ENCODE measurements around the gene ATP5IF1. TPM values are rescaled to one million over a fixed set of nuclear protein-coding genes. Genes with fewer than 3 reads are reported as not detected.

The ATP5IF1 gene
- polyA plus RNA-seq, 1 donor from 2014 or later, result 448 TPM

- H3K27me3 ChIP-seq (ENCODE audit: insufficient read depth, low read depth, low read length), result no peaks in the 10 kb centered on the region
- no peaks in the 10 kb centered on the region for H4K20me1 ChIP-seq (ENCODE audit: insufficient read depth)
- TF ChIP-seq POLR2AphosphoS5 (IDR thresholded peaks at IDR 0.05) (no peak), MXI1 (conservative IDR thresholded peaks at IDR 0.05; ENCODE audit: poor library complexity, severe bottlenecking) (no peak), REST (IDR thresholded peaks at IDR 0.05; ENCODE audit: borderline replicate concordance) (no peak), EP300 (conservative IDR thresholded peaks at IDR 0.05; ENCODE audit: poor library complexity, severe bottlenecking) (no peak), RAD21 (conservative IDR thresholded peaks at IDR 0.05) (no peak), TAF1 (IDR thresholded peaks at IDR 0.05; ENCODE audit: low read depth) (no peak), EZH2 (IDR thresholded peaks at IDR 0.05; ENCODE audit: borderline replicate concordance, insufficient read depth, low read length, poor library complexity, severe bottlenecking) (no peak), SMC3 (conservative IDR thresholded peaks at IDR 0.05; ENCODE audit: poor library complexity) (no peak)
- TF ChIP-seq, protein P1, sequence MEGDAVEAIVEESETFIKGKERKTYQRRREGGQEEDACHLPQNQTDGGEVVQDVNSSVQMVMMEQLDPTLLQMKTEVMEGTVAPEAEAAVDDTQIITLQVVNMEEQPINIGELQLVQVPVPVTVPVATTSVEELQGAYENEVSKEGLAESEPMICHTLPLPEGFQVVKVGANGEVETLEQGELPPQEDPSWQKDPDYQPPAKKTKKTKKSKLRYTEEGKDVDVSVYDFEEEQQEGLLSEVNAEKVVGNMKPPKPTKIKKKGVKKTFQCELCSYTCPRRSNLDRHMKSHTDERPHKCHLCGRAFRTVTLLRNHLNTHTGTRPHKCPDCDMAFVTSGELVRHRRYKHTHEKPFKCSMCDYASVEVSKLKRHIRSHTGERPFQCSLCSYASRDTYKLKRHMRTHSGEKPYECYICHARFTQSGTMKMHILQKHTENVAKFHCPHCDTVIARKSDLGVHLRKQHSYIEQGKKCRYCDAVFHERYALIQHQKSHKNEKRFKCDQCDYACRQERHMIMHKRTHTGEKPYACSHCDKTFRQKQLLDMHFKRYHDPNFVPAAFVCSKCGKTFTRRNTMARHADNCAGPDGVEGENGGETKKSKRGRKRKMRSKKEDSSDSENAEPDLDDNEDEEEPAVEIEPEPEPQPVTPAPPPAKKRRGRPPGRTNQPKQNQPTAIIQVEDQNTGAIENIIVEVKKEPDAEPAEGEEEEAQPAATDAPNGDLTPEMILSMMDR (IDR thresholded peaks at IDR 0.05; ENCODE audit: poor library complexity, severe bottlenecking), result no peak
- H3K9me2 ChIP-seq (ENCODE audit: insufficient read depth, low read length), result no peaks in the 10 kb centered on the region
- H3K4me3 ChIP-seq (ENCODE audit: low read length), result no peak overlapping the region
- H3K36me3 ChIP-seq (ENCODE audit: insufficient read depth, low read length), result no peaks in the 10 kb centered on the region
- no peaks in the 10 kb centered on the region for H3F3A ChIP-seq (ENCODE audit: insufficient read depth, low read length, poor library complexity, severe bottlenecking)
- H3K9me3 ChIP-seq (ENCODE audit: low read length), result no peaks in the 10 kb centered on the region
- no peak overlapping the region for H3K27ac ChIP-seq (ENCODE audit: low read length)
- no peak overlapping the region for H3K9ac ChIP-seq (ENCODE audit: low read length)
- peaks cover 47% of the 10 kb centered on the region for H3K79me2 ChIP-seq (replicated peaks; ENCODE audit: insufficient read depth, low read length)
- no peak overlapping the region for H3K4me2 ChIP-seq (ENCODE audit: low read length)
- H2AFZ ChIP-seq (ENCODE audit: low read depth, low read length), result no peak overlapping the region
Observed at GRCh38 chr1:28265577-28265976, 29.7 kb downstream of the ATP5IF1 start.

DNA sequence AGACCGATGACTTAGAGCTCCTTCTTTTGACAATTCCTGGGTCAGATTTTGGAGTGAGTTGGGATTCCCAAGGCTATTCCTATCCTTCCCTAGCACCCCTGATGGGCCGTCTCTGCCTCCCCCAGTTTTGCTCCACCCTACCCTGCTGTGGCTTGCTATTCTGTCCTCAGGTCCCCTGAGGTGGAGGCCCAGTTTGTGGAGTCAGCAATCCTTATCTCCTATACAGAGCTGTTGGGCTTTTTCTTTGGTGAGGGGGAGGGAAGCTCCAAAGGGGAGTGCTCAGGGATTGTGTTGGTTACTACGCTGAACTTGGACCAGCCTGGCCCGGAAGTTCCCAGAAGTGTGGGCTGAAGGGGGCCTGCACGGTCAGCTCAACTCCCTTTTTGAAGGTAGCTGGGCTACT is 31.0 kb downstream of the ATP5IF1 start:
- TF ChIP-seq, protein P1 (IDR thresholded peaks at IDR 0.05; ENCODE audit: poor library complexity, severe bottlenecking), result no peak
- no peak for TF ChIP-seq EP300 (conservative IDR thresholded peaks at IDR 0.05; ENCODE audit: poor library complexity, severe bottlenecking)
- TF ChIP-seq POLR2AphosphoS5 (IDR thresholded peaks at IDR 0.05), result no peak
- no peak for TF ChIP-seq REST (IDR thresholded peaks at IDR 0.05; ENCODE audit: borderline replicate concordance)
- TF ChIP-seq RAD21 (conservative IDR thresholded peaks at IDR 0.05), result no peak
- no peak for TF ChIP-seq SMC3 (conservative IDR thresholded peaks at IDR 0.05; ENCODE audit: poor library complexity)
- no peak for TF ChIP-seq TAF1 (IDR thresholded peaks at IDR 0.05; ENCODE audit: low read depth)
- no peak for TF ChIP-seq MXI1 (conservative IDR thresholded peaks at IDR 0.05; ENCODE audit: poor library complexity, severe bottlenecking)
- no peak for TF ChIP-seq EZH2 (IDR thresholded peaks at IDR 0.05; ENCODE audit: borderline replicate concordance, insufficient read depth, low read length, poor library complexity, severe bottlenecking)
- Histone ChIP-seq H3F3A (ENCODE audit: insufficient read depth, low read length, poor library complexity, severe bottlenecking) (no peaks in the 10 kb centered on the region), H3K4me3 (ENCODE audit: low read length) (no peak overlapping the region), H3K79me2 (replicated peaks; ENCODE audit: insufficient read depth, low read length) (peaks cover 36% of the 10 kb centered on the region), H3K27me3 (ENCODE audit: insufficient read depth, low read depth, low read length) (no peaks in the 10 kb centered on the region), H3K9ac (ENCODE audit: low read length) (no peak overlapping the region), H2AFZ (ENCODE audit: low read depth, low read length) (no peak overlapping the region), H3K27ac (ENCODE audit: low read length) (no peak overlapping the region), H3K4me2 (ENCODE audit: low read length) (no peak overlapping the region), H3K9me2 (ENCODE audit: insufficient read depth, low read length) (no peaks in the 10 kb centered on the region), H3K36me3 (ENCODE audit: insufficient read depth, low read length) (no peaks in the 10 kb centered on the region), H3K9me3 (ENCODE audit: low read length) (no peaks in the 10 kb centered on the region), H4K20me1 (ENCODE audit: insufficient read depth) (no peaks in the 10 kb centered on the region)
